Uterus (tissue), 4 donors: ENCODE data around the gene TIAM1. TPM values are rescaled to one million over a fixed set of nuclear protein-coding genes. Genes with fewer than 3 reads are reported as not detected.

Experiments
- DNase-seq, 2 donors: peaks; one replicate each; pipeline ENCODE4 v3.0.0-alpha.2; 2019 to 2020
- H3K27ac ChIP-seq, 2 donors: fragments of 200-600 bp; sonication (generic); 1 replicate in 1 of 2; 2 replicates in 1 of 2; pipeline ENCODE4 v1.5.1; 2016 to 2018
- H3K27me3 ChIP-seq, 2 donors: fragments of 200-600 bp; sonication (generic); one replicate each; pipeline ENCODE4 v1.5.1; 2018 to 2019; ENCODE audit warnings: control low read depth in 1 of 2
- H3K36me3 ChIP-seq, 2 donors: fragments of 200-600 bp; sonication (generic); one replicate each; pipeline ENCODE4 v1.5.1; 2019; ENCODE audit warnings: control low read depth in 1 of 2
- H3K4me1 ChIP-seq, 2 donors: fragments of 200-600 bp; sonication (generic); one replicate each; pipeline ENCODE4 v1.5.1; 2018 to 2019; ENCODE audit warnings: control low read depth in 1 of 2
- H3K4me3 ChIP-seq, 2 donors: fragments of 200-600 bp; sonication (generic); 1 replicate in 1 of 2; 2 replicates in 1 of 2; pipeline ENCODE4 v1.5.1; 2018 to 2019; ENCODE audit warnings: mild to moderate bottlenecking in 1 of 2
- H3K9me3 ChIP-seq, 2 donors: fragments of 200-600 bp; sonication (generic); one replicate each; pipeline ENCODE4 v1.5.1; 2019; ENCODE audit warnings: control low read depth in 1 of 2
- CTCF ChIP-seq, 4 experiments: fragments of 200-600 bp in 2 of 4; fragments of 450-650 bp in 2 of 4; sonication (generic) in 2 of 4; IDR thresholded peaks; one replicate each; pipeline ENCODE4 v1.5.1; 2016 to 2019; ENCODE audit warnings: antibody characterized with exemption in 4 of 4, mild to moderate bottlenecking in 2 of 4, moderate library complexity in 1 of 4
- POLR2A ChIP-seq, 2 donors: fragments of 450-650 bp; IDR thresholded peaks; one replicate each; pipeline ENCODE4 v1.6.1; 2016; ENCODE audit warnings: antibody characterized with exemption in 2 of 2, mild to moderate bottlenecking in 1 of 2, moderate library complexity in 1 of 2
- intact Hi-C: fragments of 100-400 bp; cut with DNase I; formaldehyde crosslinking; loops from one replicate; pipeline ENCODE4 v1.15.1; 2023; ENCODE audit warnings: low total_unique reads
- total RNA-seq, 4 donors: library from RNA; depleted of rRNA in 3 of 4; stranded (reverse); fragments of >200 nt in 3 of 4; gene quantifications; one replicate each; pipeline versions ENCODE4 v1.1.0 to v1.2.4, GENCODE V29; 2014 to 2023
- donor health status: DM: yes; HTN: yes; CAD: no.

The TIAM1 gene
- total RNA-seq, 4 donors from 2014 or later: 14.4 to 74.9 (median 39.5) TPM

- no peak overlapping the region for H3K27ac ChIP-seq
- intact Hi-C loops: no loop called here
- no peak for TF ChIP-seq POLR2A (IDR thresholded peaks at IDR 0.05)
- no peak for TF ChIP-seq CTCF (IDR thresholded peaks at IDR 0.05)
Observed at GRCh38 chr21:31288191-31288590, 55.9 kb downstream of the TIAM1 start.

GRCh38 chr21:31287201-31287600 is 56.9 kb downstream of the TIAM1 start:
- Histone ChIP-seq H3K27me3 (no peaks in the 10 kb centered on the region), H3K36me3 (no peaks in the 10 kb centered on the region), H3K4me3 (no peak overlapping the region), H3K4me1 (no peaks in the 10 kb centered on the region), H3K9me3 (no peaks in the 10 kb centered on the region), H3K27ac (no peak overlapping the region)
- intact Hi-C loops: no loop called here
- DNase-seq: no peak
- no peak for TF ChIP-seq CTCF (IDR thresholded peaks at IDR 0.05)
- no peak for TF ChIP-seq POLR2A (IDR thresholded peaks at IDR 0.05)

More at GRCh38 chr21:31288191-31288590, 55.9 kb downstream of the TIAM1 start:
- no peaks in the 10 kb centered on the region for H3K4me1 ChIP-seq
- H3K36me3 ChIP-seq: no peaks in the 10 kb centered on the region
- no peak overlapping the region for H3K4me3 ChIP-seq
- DNase-seq: no peak
- H3K9me3 ChIP-seq: no peaks in the 10 kb centered on the region
- no peaks in the 10 kb centered on the region for H3K27me3 ChIP-seq

DNA sequence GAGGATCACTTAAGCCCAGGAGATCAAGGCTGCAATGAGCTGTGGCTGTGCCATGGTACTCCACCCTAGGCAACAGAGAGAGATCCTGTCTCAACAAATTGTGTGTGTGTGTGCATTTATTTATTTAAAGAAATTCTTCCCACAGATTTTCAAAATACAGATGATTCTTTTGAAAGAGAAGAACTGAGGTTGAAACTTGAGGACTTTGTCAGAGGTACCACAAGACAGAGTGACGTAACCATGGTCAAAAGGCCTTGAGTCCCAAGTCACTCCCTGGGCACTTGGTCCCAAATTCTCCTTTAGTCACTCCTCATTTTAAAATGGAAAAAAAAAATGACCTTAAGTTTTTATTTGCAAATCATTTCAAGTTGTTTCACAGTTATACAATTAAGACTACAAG is 57.4 kb downstream of the TIAM1 start:
- intact Hi-C loops: no loop called here
- Histone ChIP-seq H3K4me3 (no peak overlapping the region), H3K27ac (no peak overlapping the region), H3K4me1 (no peaks in the 10 kb centered on the region), H3K9me3 (no peaks in the 10 kb centered on the region), H3K27me3 (no peaks in the 10 kb centered on the region), H3K36me3 (no peaks in the 10 kb centered on the region)
- no peak for DNase-seq
- TF ChIP-seq CTCF (IDR thresholded peaks at IDR 0.05) (no peak), POLR2A (IDR thresholded peaks at IDR 0.05) (no peak)

DNA sequence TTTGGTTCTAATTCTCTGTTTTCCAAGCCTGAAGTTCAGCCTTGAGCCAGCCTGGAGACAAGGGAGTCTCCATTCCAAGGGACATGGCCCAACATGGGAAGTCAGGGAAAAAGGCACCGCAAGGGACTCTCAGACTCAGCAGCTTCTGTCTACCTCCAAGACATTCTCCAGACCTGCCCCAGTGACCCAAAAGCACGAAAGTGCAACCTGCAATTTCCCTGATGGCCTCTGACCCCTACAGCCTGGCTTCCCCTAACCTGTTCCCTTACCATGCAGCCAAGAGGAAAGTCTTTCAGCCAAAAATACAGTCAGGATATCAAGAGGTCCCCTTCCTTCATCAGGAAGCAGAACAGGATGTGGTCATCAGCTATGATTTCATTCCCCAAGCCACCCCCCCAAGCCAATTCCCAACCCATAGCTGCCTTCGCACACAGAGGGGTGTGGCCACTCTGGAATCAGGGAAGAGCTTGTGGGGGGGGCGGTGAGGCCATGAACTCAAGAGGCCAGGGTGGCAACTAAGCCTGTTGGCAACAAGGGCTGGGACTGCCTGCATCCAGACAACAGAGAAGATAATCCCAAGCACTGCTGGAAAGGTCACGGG is 59.2 kb downstream of the TIAM1 start:
- intact Hi-C loops: no loop called here
- no peak for DNase-seq
- H3K27ac ChIP-seq: no peak overlapping the region

GRCh38 chr21:31283025-31283424 is 61.0 kb downstream of the TIAM1 start:
- Histone ChIP-seq H3K36me3 (no peaks in the 10 kb centered on the region), H3K4me1 (no peaks in the 10 kb centered on the region), H3K27me3 (no peaks in the 10 kb centered on the region), H3K4me3 (no peak overlapping the region), H3K27ac (no peak overlapping the region), H3K9me3 (no peaks in the 10 kb centered on the region)
- DNase-seq: no peak
- intact Hi-C loops: no loop called here
- TF ChIP-seq CTCF (IDR thresholded peaks at IDR 0.05) (no peak), POLR2A (IDR thresholded peaks at IDR 0.05) (no peak)

More for the DNA sequence above, 59.2 kb downstream of the TIAM1 start:
- Histone ChIP-seq H3K27me3 (no peaks in the 10 kb centered on the region), H3K9me3 (no peaks in the 10 kb centered on the region), H3K36me3 (no peaks in the 10 kb centered on the region), H3K4me1 (no peaks in the 10 kb centered on the region), H3K4me3 (no peak overlapping the region)
- TF ChIP-seq POLR2A (IDR thresholded peaks at IDR 0.05) (no peak), CTCF (IDR thresholded peaks at IDR 0.05) (no peak)
